Measurements from ENCODE around the gene KNDC1.
"Not testable (repeated sequence)": the region's sequence is repeated elsewhere in the genome, so short reads cannot be mapped to it uniquely, and the experiment has no call there.

KNDC1 gene

DNA sequence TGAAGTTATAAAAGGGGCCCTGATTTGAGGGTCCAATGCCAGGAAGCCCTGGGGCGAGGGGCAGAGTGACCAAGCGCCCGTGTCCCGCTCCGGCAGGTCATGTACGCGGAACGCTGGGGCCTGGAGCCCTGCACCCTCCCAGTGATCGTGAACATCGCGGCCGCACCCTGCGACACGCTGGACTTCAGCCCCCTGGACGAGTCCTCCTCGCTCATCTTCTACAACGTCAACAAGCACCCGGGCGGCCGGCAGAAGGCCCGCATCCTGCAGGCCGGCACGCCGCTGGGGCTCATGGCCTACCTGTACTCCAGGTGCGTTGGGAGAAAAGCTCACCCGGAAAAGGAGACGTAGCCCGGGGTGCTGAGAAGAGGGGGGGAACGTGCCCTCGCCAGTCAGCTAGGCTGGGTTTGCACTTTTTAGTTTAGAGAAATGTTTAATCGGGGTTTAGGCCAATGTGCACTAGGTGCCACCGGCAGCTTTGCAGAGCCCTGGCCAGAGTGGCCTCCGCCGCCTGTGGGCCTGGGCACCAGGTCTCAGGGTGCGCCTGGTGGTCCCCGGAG is 47.1 kb downstream of the KNDC1 start:
- no peak for DNase-seq (ENCODE audit: low spot score)

DNA sequence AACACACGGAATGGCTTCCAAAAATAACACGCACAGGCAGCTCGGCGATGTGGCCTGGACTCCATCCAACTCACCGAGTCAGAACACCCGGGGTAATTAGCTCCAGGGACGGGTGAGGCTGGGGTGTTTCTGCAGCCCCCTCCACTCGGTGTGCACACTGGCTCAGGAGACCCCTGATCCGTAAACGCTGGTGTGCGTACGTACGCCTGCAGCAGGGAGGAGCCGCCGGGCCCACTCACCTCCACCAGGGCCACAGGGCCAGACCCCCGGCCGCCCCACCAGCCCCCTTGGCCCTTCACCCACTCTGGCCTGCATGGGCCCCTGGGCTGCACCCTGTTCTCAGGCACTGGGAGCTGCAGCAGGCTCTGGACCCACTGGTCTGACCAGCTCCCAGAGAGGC is 47.6 kb downstream of the KNDC1 start:
- no peak for DNase-seq (ENCODE audit: low spot score)

DNA sequence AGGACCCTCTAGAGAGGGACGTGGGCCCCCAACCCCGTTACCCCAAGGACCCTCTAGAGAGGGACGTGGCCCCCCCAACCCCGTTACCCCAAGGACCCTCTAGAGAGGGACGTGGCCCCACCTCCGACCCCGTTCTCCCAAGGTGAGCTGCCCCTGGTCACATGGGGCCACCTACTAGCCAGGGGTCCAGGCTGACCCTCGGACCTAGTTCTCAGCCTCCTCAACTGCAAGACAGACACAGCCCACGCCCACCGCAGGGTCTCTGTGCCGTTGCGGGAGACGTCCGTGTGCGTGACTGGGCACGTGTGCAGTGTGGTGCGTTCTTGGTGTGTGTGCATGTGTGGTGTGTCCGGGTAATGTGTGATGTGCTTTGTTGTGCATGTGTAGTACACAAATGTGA is 48.4 kb downstream of the KNDC1 start:
- DNase-seq (ENCODE audit: low spot score), result no peak

DNA sequence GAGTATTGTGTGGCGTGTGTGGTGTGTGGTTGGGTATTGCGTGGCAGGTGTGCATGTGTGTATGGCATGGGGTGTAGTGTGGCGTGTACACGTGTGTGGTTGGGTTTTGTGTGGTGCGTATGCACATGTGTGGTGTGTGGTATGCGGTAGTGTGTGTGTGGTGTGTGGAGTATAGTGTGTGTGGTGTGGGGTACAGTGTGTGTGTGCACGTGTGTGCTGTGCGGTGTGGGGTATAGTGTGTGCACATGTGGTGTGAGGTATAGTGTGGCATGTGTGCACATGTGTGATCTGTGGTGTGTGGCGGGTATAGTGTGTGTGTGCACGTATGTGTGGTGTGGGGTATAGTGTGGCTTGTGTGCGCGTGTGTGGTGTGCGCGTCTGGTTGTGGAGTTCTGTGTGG is 49.1 kb downstream of the KNDC1 start:
- DNase-seq (ENCODE audit: low spot score), result no peak

DNA sequence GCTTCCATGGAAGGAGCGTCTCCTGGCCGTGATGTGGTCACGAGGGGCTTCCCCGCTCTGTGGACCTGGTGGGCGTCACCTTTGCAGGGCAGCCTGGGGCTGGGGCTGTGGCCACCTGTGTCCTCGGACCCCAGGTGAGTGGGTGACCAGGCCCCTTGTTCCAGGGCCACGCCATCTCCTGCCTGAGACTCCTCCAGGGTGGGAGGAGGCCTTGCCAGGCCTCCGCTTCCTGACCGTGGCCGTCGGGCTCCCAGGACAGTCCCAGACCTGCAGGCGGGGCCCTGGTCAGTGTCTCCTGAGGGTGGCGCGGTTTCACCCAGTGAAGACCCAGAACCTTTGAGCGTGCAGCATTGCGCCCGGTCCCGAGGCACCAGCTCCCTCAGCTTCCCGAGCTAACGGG is 49.6 kb downstream of the KNDC1 start:
- no peak for DNase-seq (ENCODE audit: low spot score)

DNA sequence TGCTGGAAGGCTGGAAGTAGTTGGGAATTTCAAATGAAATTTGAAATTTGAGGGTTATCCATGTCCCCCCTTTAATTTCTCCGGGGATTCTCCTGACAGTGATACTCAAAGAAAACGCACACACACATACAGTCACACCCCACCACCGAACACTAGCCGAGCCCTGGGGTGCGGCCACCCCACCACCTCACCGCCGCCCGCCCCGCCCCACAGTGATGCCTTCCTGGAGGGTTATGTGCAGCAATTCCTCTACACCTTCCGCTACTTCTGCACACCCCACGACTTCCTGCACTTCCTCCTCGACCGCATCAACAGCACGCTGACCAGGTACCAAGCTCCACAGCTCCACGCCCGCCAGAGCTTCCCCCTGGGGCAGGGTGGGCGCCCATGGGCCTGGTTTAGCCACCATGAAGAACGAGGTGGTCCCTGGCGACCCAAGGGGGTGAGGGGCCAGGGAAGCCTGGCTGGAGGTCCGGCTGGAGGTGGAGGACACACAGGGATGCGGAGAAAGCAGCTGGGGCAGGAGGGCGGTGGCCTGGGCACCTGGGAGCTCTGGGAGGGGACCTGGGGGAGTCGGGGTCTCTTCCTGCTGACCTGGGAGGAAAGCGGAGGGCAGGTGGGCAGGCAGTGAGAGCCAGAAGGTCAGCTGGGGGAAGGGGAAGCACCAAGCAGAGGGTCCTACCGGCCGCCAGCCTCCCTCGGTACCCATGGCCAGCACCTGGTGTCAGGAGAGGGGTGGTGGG is 50.5 kb downstream of the KNDC1 start:
- DNase-seq (ENCODE audit: low spot score), result no peak

DNA sequence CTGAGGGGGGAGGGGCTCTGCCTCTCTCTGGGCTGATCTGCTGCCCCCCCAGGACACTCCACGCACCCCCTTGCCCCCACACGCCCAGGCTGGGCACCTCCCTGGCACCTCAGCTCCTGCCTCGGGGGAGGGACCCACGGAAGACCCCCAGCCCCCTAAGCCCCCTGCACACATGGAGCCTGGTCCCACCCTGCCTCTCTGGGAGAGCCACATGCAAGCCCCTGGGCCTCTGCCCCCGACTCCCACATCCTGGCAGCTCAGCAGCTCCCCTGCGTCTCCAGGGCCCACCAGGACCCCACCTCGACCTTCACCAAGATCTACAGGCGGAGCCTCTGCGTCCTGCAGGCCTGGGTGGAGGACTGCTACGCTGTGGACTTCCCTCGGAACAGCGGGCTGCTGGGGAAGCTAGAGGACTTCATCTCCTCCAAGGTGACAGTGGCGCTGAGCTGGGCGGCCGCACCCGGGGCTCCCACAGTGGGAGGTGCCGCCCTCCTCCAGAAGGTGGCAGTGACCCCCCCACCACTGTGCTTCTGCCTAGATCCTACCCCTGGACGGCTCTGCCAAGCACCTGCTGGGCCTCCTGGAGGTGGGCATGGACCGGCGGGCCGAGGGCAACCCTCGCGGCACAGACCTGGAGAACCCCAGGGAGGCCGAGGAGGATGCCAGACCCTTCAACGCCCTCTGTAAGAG is 51.3 kb downstream of the KNDC1 start:
- no peak for DNase-seq (ENCODE audit: low spot score)

DNA sequence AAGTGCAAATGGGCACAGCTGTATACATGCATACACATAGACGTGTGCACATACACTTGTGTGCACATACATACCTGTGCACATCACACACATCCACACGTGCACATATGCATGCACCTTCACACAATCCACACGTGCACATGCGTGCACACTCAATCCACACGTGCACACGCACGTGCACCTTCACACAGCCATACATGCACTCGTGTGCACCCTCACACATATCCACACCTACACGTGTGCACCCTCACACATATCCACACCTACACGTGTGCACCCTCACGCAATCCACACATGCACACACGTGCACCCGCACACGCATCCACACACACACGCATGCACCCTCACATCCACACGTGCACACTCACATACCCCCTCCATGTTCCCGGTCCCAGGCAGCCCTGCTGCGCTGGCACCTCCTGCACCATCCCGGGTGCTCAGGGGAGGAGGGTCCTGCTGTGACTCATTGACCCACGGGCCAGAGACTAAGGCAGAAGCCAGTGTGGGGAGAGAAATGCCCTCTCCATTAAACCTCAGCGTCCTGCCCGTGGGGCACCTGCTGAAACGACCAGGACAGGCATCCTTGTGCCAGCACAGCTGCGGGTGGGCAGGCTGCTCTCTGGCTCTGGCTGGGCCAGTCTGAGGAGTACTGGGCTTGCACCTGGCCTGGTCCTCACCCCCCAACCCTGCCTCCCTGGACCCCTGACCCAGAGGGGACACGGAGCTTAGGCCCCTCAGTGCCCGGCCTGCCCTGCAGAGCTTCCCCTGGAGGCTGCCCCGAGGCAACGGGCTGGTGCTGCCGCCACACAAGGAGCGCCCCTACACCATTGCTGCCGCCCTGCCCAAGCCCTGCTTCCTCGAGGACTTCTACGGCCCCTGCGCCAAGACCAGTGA is 52.2 kb downstream of the KNDC1 start:
- DNase-seq (ENCODE audit: low spot score), result no peak

DNA sequence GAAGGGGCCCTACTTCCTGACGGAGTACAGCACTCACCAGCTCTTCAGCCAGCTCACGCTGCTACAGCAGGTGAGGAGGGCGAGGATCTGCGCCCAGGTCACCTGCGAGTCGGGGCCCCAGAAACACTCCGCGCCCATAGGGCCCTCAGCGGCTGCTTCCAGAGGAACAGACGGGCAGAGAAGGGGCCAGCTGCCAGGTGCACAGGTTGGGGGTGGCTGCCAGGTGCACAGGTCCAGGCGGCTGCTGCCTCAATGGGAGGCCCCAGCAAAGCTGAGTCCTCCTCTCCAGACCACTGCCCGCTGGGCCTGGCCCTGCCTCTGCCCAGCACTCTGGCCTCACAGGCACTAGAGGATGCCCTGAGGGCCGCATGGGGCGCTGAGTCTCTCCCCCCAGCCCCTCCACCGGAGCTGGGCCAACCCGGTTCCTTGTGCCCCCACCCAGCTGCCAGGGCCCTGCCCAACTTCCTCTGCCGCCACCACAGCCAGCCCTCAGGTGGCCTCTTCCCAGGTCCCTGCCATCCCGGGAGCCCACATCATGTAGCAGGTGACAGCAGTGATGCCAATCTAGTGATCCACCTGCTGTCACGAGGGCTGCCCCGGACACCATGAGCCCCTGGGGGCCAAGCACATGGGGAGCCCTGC is 53.0 kb downstream of the KNDC1 start:
- DNase-seq (ENCODE audit: low spot score), result no peak

DNA sequence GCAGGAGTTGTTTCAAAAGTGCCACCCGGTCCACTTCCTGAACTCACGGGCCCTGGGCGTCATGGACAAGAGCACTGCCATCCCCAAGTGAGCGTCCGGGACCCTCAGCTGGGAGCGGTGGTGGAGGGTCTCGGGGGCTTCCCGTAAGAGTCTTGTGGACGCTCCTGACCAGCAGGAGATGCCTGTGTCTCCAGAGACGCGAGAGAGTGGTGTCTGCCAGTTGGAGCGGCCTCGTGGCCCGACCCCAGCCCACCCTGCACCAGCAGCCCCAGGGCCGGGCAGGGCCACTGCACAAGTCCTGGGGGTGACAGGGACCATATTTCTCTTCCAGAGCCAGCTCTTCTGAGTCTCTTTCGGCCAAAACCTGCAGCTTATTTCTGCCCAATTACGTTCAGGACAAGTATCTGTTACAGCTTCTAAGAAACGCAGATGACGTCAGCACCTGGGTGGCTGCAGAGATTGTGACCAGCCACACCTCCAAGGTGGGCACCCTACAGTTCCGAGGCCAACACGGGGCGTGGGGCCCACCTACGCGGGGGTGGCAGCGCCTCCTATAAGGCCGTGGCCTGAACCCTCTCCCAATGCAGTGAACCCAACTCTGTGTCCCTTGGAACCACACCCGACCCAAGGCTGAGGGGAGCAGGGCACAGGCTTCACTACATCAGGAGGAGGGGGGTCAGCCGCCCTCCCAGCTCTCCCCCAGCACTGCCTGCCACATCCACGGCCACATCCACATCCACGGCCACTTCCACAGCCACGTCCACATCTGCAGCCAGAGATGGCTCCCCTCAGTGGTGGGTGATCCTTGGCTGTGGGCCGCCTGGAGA is 53.8 kb downstream of the KNDC1 start:
- no peak for DNase-seq (ENCODE audit: low spot score)

DNA sequence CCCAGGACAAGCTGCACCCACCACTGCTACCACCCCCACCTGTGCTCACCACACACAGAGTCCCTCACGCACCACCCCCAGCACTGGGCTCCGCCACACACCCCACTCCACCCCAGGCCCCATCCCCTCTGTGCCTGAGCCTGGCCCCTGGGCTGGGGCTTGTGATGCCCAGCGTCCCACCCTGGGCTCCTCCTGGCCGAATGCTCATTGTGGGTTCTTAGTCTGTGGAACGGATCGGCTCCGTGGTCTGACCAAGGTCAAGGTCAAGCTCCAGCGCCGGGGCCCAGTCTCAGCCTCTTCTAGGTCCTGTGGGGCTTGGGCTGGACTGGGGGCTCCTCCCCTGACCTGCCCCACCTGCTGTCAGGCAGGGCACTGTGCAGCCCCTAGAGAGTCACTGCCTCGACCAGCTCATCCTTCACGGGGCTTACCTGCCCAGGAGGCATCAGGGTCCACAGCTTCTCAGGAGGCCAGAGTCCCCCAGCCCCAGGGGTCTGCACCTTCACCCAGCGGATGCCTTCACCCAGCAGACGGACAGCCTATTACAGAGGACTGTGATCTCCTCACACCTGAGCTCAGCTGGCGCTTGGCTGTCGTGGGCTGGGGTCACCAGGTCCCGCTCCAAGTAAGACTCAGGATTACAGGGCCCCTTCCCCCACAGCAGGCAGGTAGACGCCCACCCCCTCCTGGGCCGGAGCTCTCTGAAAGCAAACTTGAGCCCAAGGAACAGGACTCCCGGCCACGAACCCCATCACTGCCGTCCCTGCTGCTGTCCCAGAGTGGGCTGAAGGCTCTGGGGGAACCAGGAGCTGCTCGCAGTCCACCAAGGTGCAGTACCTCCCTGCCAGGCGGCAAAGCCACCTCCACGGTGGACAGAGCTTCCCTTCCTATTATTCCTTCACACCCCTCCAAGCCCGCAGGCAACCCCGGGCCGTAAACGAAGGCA is 54.7 kb downstream of the KNDC1 start:
- DNase-seq (ENCODE audit: low spot score), result no peak

DNA sequence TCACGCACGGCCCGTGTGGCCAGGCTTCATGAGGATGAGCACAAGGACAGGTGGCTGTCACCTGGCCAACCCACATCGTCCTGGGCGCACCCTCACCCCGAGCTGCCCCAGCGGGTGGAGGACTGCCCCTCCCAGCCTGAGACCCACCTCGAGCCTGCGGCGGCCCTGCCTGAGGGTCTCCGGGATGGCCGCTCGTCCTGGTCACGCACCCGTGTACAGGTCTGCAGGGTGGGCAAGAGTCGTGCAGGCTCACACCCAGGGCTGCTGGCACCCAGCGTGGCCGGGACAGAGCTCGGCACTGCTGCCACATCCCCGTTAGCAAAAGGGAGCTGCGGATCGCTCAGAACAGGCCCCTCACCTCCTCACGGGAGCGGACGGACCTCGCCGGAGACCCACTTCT is 55.6 kb downstream of the KNDC1 start:
- no peak for DNase-seq (ENCODE audit: low spot score)

DNA sequence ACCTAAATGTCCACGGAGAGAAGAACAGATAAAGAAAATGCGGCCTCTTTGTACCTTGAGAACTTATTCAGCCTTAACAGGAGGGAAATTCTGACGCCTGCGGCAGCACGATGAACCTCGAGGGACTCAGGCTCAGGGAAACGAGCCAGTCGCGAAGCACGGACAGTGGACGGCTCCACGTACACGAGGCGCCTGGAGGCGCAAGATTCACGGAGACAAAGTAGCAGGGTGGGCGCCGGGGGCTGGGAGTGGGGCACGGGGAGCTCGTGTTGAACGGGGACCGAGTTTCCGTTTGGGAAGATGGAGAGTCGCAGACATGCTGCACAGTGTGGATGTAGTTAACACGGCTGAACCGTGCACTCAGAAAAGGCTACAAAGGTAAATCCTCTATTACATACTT is 56.8 kb downstream of the KNDC1 start:
- DNase-seq (ENCODE audit: low spot score), result no peak

DNA sequence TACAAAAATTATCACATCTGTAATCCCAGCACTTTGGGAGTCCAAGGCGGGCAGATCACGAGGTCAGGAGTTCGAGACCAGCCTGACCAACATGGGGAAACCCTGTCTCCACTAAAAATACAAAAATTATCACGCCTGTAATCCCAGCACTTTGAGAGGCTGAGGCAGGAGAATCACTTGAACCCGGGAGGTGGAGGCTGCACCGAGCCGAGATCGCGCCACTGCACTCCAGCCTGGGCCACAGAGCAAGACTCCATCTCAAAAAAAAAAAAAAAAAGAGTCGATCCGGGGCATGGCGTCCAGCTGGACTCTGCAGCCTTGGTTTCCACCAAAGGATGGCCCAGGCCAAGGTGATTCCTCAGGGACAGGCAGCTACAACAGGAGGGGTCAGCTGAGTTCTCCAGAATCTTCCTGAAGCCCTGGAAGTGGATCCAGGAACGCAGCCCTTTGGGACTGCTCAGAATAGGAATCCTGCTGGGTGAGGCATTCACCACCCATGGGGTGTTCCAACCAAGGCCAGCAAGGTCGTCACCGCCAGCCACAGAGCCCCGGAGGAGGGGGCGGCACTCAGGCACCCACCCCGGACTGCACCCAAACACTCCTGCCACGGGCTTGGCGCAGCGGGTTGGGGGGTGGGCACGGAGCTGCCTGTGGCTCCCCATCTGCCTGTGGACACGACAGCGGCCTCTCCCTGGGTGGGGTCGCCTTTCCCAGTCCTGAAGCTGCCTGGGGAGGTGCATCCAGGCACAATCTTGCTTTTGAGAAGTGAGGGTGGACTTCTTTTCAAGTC is 58.0 kb downstream of the KNDC1 start:
- DNase-seq (ENCODE audit: low spot score), result no peak

DNA sequence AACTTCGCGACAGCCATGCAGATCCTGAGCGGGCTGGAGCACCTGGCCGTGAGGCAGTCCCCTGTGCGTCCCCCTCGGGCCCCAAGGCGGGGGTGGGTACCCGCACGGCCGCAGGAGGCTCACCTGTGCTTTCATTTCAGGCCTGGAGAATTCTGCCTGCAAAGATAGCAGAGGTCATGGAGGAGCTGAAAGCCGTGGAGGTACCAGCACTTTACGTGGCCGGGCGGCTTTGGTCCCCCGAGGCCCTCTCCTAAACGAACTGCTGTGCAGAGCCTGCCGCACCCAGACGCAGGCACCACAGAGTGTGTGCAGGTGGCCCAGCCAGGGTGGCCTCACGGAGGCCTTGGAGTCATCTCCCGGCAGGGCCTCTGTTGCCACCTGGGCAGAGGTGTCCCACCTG is 58.9 kb downstream of the KNDC1 start:
- DNase-seq (ENCODE audit: low spot score), result no peak

DNA sequence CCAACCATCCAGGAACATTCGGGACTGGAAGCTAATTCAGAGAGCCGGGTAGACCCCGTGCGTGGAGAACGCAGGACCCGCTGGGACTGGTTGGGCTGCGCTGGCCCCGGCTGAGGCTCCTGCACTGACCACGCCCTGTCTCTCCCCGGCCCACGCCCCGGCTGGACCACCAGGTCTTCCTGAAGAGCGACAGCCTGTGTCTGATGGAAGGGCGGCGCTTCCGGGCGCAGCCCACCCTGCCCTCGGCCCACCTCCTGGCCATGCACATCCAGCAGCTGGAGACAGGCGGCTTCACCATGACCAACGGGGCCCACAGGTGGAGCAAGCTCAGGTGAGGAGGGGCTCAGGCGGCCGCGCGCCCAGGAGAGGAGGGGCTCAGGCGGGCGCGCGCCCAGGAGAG is 59.8 kb downstream of the KNDC1 start:
- DNase-seq (ENCODE audit: low spot score), result no peak

DNA sequence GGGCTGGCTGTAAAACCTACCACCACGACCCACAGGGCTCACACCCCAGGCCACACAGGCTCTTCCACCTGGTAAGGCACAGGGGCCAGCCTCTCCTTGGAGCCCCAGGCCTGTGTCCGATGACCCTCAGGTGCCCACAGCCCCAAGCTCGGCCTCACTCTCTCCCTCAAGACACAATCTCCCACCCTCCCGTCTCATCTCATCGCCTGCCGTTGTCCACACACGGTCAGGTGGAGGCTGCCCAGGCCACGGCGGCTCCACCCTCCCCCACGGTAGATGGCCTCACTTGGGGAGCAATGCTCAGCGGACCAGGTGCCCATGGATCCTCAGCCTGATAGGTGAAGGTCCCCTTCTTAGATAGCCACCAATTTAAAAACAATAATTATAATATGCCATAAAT is 61.3 kb downstream of the KNDC1 start:
- no peak for DNase-seq (ENCODE audit: low spot score)

DNA sequence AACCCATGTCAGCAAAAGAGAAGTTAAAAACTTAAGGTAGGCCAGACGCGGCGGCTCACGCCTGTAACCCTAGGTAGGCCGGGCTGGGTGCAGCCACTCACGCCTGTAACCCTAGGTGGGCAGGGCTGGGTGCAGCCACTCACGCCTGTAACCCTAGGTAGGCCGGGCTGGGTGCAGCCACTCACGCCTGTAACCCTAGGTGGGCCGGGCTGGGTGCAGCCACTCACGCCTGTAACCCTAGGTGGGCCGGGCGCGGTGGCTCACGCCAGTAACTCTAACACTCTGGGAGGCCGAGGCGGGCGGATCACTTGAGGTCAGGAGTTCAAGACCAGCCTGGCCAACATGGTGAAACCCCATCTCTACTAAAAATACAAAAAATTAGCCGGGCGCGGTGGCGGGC is 61.7 kb downstream of the KNDC1 start:
- DNase-seq (ENCODE audit: low spot score), result not testable (repeated sequence)

DNA sequence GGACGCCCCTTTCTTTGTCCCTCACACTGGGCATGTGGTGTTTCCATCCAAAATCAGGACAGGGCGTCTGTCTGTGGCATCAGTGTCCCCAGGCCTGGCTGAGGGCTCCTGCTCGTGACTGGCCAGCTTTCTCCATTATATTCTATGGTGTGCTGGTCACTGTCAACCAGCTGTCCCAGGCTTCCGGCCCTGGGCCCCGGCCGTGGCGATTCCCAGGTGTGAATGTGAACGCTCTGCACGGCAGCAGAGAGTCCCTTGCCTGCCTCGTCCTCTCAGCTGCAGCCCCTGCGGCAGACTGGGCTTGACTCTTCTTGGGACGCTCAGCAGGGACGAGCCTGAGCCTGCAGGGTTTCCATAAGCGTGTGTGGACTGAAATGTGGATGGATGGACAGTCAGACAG is 64.1 kb downstream of the KNDC1 start:
- DNase-seq (ENCODE audit: low spot score), result no peak

Measured in hematopoietic multipotent progenitor cell treated with erythropoietin and hydrocortisone succinate and interleukin-3 and kit ligand, for 17 days (in vitro differentiated cells).